Stimulated activated CD8-positive, alpha-beta memory T cell treated with anti-CD3 and anti-CD28 coated beads, Interleukin-15, amount 100 ng/mL, for 48 hours (primary cell): ENCODE results near the gene APC2.
"Not testable (repeated sequence)": the region's sequence is repeated elsewhere in the genome, so short reads cannot be mapped to it uniquely, and the experiment has no call there.

ENCODE experiments used
- DNase-seq, 2 donors: peaks; one replicate each; pipeline ENCODE4 v3.0.0-alpha.2; 2020; ENCODE audit warnings: low read depth in 2 of 2

The APC2 gene

GRCh38 chr19:1511318-1512317 lies 61.7 kb downstream of the APC2 start:
- DNase-seq = no peak

DNA sequence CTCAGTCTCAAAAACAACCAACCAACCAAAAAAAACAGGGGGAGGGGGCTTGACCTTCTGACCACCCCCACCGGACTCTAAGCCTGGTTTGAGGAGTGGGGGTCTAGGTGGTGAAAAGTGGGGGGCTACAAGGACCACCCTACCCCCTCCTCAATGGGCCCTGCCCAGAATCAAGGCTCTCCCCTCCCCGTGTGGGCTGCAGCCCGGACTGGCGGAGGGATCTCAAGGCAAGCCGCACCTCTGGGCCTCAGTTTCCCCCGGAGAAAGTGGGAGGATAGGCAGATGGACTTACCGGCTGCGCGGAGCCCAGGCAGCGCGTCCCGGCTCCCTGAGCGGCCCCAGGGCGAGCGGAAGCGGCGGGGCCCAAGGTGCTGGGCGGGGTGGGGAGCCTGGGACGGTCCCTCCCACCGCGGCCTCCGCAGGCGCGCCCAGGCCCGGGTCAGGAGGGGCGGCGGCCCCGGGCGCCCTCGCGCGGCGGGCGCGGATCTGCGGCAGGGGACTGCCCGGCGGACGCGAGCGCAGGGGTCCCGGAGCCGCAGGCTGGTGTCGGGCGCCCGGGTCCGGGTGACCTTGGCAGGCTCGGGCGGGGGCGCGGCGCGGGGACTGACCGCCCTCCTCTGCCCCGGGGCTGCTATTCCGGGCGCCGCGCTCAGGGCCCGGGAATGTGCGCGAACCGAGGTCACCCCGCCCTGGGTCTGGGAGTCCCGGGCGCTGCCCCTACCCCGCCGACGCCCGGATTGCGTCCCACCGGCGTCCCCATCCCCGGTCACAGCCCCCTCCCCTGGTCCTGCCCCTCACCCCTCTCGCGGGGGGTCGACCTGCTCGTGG lies 63.0 kb downstream of the APC2 start, which contains the start of gene ADAMTSL5:
ADAMTSL5 (minus strand) TSS at position 349 of the 828 bp plus-strand sequence. CDS start 2,076 bp downstream, outside the sequence.
- DNase-seq = peak; percentile 69 to 73

DNA sequence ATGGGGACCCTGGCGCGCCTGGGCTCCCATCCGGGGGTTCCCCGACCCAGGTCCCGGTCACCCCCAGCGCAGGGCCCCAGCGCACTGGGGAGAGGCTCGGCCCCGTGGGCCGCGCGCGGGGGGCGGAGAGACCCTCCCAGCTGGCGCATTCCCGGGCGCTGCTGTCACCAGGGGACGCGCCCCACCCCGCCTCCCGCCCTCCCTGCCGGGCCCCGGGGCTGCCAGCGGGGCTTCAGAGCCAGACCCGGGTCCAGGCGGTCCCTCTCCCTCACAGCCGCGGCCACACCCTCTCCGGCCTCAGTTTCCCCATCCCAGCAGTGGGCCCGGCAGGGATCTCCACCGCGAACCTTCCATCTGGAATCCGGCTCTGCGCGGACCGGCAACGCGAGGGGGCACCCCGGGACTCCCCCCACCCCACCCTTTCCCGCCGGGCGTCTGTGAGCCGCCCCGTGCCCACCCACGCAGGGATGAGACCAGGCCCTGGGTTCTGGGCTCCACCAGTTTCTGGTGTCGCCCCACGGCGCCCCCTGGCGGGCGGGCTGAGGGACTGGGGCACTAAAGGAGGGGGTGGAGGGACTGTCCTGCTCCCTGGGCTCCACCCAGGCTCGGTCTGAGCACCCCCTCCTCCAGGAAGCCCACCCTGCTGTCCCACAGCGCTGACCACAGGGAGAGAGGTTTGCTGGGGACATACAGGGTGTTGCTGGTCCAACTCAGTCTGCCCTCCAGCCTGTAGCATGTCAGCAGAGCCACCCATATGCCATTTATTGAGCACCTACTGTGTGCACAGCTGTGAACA lies 63.8 kb downstream of the APC2 start:
- peak; percentile 59 to 64 for DNase-seq

DNA sequence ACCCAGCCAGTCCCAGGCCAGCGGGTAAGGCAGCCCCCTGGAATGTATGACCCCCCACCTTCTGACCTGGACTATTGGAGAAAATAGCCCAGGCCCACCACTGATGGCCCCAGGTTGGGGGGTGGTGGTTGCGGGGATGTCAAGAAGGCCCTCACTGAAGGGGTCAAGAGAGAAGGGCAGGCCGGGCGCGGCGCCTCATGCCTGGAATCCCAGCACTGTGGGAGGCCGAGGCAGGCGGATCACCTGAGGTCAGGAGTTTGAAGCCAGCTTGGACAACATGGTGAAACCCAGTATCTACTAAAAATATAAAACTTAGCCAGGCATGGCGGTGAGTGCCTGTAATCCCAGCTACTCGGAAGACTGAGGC lies 64.4 kb downstream of the APC2 start:
- DNase-seq = no peak

DNA sequence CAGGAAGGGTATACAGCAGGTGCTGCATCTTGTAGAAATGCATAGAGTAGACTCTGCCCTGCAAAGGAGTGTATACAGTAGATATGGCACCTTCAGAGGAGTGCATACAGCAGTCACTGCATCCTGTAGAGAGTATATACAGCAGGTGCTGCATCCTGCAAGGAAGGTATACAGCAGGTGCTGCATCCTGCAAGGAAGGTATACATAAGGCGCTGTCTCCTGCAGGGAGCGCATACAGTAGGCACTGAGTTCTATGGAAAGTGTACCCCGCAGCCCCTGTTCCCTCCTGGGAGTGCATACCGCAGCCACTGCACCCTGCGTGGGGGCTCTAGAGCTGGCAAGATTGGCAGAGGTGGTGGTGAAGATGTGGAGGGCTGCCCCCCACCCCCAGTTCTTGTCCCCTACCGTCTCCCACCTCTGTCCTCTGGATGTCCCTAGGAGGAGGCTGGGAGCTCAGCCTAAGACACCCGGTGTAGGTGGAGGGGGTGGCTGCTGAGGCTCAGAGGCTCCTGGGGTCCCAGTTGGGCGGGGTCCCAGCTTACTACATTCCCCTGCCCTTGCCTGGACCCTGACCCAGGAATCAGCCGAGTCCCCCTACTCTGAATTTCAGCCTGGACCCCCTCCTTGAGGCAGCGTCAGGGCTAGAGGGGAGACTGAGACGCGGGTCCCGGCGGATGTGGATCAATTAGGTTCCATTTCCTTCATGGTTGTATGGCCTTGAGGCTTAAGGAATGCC lies 65.2 kb downstream of the APC2 start:
- no peak for DNase-seq

- no peak for DNase-seq
Measured at GRCh38 chr19:1516395-1516753, 66.5 kb downstream of the APC2 start.

DNA sequence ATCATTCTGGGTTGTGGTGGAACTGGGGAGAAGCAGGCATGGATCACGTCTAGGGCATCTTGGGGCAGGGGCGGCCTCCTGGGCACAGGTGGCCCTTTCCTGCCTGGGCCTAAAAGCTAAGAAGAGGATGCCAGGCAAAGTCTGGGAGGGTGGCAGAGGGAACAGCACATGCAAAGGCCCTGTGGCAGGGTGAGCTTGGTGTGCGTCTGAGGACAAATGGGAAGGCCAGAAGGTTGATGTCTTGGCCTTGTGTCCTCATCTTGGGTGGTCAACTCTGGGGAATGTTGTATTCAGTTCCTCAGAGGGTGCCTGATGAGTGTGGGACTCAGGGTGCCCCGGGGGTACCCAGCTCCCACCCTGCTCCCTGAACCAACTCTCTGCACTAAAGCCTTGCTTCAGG lies 68.5 kb downstream of the APC2 start:
- no peak for DNase-seq

DNA sequence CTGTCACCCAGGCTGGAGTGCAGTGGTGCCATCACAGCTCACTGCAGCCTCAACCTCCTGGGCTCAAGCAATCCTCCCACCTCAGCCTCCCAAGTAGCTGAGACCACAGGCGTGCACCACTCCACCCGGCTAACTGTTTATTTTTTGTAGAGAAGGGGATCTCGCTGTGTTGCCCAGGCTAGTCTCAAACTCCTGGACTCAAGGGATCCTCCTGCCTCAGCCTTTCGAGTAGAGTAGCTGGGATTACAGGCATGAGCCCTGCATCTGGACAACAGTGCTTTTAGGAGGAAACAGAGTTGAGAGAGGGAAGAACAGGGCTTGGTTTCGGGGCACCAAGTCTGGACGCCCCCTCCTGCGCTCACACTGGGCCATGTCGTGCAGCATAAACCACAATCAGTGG lies 69.9 kb downstream of the APC2 start:
- not testable (repeated sequence) for DNase-seq

DNA sequence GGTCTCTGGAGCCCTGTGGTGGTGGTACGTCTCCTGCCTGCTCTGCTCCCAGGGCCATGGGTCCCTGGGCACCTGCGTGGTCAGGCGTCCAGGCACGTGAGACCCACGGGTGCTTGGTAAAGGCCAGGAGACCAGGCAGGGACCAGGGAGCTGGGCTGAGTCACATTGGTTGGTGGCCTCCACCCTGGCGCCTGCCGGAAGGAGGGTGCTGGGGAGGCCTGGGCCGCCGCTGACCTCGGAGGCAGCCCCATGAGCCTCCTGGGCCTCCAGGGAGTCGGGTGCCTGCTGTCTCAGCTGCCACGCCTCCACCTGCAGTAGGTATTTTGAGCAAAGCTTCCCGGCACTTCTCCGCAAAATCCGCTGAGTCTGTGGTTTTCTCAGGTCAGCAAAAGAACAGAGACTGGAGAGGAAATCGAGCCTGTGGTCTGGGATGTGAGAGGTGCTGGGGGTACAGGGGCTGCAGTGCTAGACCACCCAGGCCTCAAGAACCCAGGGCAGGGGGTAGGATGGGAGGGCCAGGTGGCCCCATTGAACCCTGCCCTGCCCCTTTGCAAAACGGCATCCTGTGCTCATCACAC lies 70.4 kb downstream of the APC2 start:
- DNase-seq = no peak

DNA sequence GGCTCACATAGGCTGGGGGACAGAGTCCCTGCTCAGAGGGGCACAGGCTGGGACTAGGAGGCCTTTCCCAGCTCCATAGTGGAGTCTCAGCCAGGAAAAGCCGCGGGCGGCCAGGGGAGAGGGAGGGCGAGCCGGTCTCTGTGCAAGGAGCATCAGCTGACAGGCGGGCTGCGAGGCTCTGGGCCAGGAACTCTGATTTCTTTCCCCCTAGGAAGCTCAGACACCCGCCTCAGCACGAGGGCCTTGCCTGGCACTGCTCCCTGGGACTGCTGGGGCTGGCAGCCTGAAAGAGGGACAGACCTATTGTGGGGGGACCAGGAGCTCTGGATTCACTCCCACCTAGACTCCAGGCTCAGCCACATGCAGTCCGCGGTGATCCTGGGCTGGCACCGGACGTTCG lies 71.7 kb downstream of the APC2 start:
- DNase-seq = no peak

GRCh38 chr19:1522061-1522460 lies 72.1 kb downstream of the APC2 start:
- no peak for DNase-seq

DNA sequence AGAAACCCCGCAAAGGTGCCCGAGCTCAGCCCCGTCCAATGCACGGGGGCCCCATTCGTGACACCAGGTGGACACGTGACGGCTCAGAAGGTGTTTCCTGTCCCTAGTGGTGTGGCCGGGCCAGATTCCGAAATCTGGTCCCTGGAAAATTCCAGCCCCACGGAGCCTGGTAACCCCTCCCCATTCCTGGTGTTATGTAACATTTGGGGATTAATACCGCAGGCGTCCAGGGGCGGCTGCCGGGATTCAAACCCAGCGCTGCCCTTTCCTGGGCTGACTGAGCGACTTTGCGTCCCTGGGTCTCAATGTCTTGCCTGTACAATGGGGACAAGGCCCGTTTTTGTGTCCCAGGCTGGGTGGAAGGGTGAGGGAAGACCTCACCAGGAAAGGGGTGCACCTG lies 72.9 kb downstream of the APC2 start:
- no peak for DNase-seq
